Right renal pelvis (tissue), 4 donors: ENCODE measurements around the gene EPHA2. TPM values are rescaled to one million over a fixed set of nuclear protein-coding genes. Genes with fewer than 3 reads are reported as not detected.
A peak's percentile ranks its signal among the peaks of the same experiment; 100 is the strongest.

Source experiments
- DNase-seq, 4 donors: peaks; one replicate each; pipeline ENCODE4 v3.0.0-alpha.2; 2013; ENCODE audit warnings: low read depth in 4 of 4, low spot score in 3 of 4, missing footprints in 1 of 4
- polyA plus RNA-seq, 4 donors: library from polyadenylated mRNA; unstranded; fragments of 120-200 nt; gene quantifications; one replicate each; pipeline ENCODE4 v1.2.1, GENCODE V29; 2013; ENCODE audit not compliant: insufficient read length in 4 of 4

EPHA2 gene
- polyA plus RNA-seq, 4 donors: 14.7 to 19.7 (median 17.7) TPM

DNA sequence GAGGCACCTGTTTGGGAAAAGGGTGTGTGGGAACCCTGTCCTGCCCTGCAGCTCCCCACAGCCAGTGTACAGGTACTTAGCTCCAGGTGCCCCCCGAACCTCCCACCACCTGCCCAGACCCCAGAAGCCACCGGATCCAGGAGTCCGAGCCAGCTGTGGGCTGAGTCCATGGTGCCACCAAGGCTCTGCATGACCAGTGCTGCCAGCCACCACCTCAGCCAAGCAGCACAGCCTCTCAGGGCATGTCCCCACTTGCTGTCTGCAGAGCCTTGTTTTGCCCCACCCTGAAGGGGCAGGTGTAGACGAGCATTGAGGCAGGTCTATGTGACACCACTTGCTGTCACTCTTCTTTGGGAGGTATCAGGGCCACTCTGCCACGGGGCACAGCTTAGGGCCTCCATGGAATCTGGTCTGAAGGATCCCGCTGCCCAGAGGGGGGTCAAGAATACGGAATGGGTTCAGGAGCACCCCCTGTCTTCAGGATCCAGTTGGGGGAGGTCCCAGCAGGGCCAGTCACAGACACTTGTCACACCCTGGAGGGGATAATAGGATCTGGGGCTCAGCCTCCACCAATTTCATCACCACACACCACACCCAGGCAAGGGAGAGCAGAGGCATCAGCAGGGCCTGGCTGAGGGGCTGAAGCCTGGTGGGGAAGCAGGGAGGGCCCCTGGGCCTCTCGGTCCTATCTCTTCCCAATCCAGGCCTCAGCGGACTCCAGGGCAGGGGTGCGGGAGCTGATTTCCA, 28.9 kb upstream of the EPHA2 start:
- no peak for DNase-seq

DNA sequence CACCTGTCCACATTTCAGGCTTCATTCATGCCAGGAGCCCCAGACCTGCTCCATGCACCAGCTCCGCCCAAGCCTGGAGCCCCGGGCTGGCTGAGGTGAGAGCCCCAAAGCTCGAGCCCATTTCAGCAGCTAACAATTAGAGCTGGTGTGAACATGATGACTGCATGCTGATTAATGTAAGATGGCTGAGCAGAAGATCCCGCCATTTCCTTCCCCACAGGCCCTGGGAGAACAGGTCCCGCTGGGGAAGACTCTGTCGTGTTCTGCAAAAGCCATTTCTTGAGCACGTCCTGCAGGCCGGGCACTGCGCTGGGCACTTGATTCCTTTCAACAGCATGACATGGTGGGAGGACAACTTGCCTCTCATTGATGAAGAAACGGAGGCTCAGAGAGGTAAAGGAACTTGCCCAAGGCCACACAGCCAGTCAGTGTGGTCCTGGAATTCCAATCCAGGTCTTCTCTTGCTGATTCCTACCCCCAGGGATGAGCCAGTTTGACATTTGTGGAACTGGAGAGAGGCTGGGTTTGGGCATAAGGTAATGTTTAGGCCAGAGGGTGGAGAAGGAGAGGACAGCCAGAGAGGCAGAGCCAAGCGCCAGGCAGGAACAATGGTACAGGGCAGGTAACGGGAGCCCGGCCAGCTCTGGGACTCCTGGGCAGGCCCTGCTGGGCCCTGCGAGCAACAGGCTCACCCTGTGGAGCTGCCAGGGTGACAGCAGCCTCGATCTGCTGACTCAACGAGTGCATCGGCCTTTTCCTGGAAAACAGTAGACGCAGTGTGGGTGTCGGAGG, 28.1 kb upstream of the EPHA2 start:
- no peak for DNase-seq

GRCh38 chr1:16183179-16183578, 27.3 kb upstream of the EPHA2 start:
- DNase-seq: no peak

GRCh38 chr1:16181887-16182719, 26.2 kb upstream of the EPHA2 start:
- DNase-seq: peak in 2 of 4 donors; percentile 73 to 76

DNA sequence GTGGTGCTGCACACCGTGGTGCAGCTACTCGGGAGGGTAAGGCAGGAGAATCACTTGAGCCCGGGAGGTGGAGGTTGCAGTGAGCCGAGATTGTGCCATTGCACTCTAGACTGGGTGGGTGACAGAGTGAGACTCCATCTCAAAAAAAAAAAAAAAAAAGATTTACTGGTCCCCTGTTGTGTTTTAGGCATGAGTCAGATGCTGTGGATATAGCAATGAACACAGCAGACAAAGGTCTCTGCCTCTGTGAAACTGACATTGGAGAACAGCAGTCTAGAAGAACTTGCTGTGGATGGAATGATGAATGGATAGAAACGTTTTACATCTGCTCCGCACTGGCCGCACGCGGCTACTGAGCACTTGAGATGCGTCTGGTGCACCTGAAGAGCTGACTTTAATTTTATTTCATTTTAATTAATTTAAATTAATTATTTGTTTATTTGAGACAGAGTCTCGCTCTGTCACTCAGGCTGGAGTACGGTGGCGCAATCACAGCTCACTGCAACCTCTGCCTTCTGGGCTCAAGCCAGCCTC, 24.5 kb upstream of the EPHA2 start:
- no peak for DNase-seq

GRCh38 chr1:16178596-16179497, 23.0 kb upstream of the EPHA2 start:
- no peak for DNase-seq

DNA sequence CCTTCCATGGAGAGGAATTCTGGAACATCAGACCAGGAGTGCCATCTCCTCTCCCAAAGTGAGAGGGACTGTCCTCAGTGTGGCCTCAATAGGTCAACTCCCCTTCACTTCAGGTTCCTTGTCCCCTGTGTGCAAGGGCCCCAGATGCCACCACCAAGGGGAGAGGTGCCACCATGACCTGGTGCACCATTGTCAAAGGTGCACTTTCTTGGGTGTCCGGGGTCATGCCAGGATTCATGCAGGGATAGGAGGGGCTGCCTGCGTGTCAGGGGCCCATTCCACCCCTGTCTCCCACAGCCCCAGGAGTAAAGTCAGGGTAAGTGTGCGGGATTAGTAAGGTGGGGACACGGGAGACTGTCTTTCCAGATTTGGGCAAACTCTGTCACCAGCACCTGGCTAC, 21.4 kb upstream of the EPHA2 start:
- DNase-seq: no peak

DNA sequence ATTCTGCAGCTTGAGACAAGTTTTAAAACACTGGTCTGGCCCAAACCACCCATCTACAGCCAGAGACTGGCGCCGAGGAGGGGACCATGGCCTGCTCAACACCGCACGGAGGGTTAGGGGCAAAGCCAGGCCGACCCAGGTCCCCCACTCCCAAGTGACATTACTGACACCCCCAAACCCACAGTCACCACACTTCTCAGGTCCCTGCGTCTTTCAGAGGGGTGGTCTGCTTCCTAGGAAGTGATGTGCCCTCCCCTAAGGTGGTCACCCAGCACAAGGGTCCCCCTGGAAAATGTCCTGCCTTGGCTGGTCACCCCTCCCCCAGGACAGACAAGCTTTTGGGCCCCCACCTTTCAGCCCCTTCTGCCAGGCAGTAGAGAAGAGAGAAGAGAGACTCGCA, 20.8 kb upstream of the EPHA2 start:
- no peak for DNase-seq

DNA sequence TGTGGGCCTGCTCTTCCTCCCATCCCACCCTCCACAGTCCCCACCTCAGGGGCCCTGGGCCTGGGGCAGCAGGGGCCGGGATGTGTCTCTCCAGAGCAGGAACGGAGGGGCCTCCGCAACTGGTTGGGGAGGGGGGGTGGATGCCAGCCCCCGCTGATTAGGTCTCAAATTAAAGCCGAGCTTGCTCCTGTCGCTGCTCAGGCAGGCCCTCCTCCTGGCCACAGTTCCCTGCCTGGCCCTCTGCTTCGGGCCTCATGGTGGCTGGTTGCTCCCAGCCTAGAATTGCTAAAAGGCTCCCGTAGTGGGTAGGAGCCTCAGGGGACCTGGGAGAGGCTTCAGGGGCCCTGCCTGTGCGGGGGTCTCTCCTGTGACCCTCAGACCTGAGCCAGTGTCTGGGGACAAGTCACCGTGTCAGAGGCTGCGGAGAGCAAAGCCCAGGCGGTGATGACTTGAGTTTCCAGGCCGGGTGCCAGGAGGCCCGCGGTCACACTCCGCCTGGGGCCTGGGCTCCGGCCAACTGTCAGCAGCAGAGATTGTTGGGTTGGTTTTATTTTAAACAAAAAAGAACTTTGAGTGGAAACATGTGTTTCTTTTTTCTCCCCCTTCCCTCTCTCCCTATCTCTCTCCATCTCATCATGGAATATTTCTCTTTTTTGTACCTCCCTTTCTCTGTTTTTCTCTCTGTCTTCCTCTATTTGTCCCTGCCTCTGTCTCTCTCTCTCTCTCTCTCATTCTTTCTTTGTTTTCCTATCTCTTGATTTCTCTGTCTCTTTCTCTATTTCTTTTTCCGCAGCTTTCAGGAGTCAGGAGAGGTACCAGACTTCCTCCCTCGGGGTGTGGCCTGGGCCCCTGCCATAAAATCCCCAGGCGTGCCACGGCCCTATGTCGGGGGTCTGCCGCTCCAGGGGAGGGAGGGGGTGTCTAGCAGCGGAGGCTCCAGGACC, 20.0 kb upstream of the EPHA2 start:
- peak in 1 of 4 donors; percentile 82 for DNase-seq

DNA sequence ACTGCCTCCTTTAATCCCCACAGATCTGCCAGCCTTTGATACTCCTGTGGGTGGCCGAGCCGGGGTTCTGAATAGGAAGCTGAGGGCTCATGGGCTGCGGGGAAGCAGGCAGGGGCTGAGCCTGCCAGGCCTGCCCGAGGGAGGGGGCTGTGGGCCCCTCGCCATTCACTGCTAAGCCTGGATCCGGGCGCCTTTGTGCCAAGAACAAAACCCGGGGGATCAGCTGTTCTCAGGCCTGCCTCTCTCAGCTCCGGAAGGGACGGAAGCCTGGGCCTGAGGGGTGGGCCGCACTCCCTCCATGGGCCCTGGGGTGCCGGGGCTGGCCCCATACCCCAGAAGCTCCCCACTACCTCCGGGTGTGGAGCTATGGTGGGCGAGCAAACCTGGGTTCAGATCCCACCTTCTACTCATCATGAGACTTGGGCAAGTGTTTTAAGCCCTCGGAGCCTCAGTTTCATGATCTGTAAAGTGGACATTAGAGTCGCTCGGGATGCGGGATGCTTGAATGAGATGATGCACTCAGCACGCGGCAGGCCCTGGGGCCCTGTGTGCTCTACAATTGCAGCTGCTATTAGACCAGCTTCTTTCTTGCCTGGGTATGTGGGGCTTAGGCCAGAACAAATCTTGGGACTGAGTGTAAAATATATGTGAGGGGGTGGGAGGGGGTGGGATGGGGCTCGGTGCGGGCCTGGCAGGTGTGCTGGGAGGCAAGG, 19.2 kb upstream of the EPHA2 start:
- DNase-seq: no peak

GRCh38 chr1:16174261-16174868, 18.5 kb upstream of the EPHA2 start:
- no peak for DNase-seq

DNA sequence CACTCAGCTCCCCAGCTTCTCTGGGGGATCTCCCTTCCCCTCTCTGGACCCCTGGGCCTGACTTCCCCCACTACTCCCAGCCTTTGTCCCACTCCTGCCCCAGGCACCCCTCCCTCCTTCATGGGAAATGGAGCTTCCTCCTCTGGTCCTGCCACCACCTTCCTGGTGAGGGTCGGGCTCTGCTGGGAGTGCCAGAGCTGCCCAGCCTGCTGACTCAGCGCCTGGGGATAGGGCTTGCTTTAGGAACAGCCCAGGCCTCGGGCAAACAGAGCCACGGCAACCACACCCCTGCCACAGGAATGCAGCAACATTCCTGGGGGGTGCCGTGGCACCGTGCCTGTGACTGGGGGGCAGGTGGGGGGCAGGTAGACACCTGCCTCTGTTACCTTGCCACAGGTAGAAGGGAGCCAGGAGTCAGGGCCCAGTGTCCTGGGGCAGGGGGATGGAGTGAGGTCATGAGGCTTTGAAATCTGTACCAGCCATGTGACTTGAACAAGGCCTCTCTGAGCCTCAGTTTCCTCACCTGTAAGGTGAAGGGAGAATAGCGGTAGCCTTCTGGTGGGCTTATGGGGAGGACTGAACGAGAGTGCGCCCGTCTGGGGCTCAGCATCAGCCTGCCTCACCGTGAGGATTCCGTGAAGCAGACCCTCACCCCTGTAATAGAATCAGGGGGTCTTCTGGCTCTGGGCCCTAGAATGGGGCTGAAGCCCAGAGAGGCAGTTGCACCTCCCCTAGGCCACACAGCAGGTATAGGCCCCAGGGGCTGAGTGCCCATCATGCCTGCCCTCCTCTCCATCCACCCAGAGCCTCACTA, 17.8 kb upstream of the EPHA2 start:
- no peak for DNase-seq

DNA sequence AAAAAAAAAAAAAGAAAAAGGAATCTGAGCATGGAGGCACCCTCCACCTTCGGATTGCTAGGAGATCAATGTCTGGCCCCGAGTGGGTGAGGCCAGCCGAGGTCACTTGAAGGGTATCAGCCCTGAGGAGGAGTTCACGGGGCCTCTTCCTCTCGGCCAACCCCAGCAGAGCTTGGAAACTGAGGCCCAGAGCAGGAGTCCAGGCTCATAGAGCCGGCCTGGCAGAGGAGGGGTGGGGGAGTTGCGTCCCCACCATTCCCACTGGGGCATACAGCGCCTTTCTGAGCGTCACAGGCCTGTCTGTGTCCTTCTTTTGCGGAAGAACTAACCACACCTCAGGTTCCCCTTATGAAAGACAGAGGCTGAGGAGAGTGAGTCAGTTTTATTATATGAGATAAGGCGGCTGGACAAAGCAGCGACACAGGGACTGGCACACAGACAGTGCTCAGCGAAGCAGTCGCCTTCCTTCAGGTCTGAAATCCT, 17.1 kb upstream of the EPHA2 start:
- DNase-seq: no peak

DNA sequence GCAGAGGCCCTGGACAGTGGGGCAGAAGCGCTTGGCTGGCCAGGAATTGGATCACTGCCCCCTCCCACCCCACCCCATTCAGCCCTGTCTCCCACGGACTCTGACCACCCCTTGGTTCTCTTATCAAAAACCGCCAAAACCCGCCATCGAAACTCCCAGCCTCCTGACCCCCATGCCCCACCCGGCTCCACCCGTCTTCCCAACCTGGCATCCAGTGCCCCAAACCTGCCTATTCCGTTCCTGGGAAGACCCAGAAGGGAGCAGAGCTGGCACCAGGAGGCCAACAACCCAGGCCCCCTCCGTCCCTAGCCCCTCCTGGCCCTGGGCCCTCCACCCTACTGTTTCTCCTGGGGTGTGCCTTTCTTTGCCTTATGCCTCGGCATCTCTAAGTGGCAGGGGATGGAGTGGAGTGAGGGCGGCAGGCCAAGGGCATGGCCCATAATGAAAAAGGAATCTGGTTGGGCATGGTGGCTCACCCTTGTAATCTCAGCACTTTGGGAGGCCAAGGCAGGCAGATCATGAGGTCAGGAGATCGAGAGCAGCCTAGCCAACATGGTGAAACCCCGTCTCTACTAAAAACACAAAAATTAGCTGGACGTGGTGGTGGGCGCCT, 16.5 kb upstream of the EPHA2 start:
- no peak for DNase-seq

GRCh38 chr1:16171314-16172151, 15.7 kb upstream of the EPHA2 start:
- no peak for DNase-seq
